GM06990 (cell line): Measurements from ENCODE around the gene HS3ST5.

Experiments used
- DNase-seq: peaks from one replicate; pipeline ENCODE4 v3.0.0-alpha.2; 2011; ENCODE audit not compliant: insufficient read length; ENCODE audit errors: extremely low read depth
- H3K27me3 ChIP-seq: replicated peaks from 2 replicates; pipeline ENCODE4 v1.6.0; 2011; ENCODE audit warnings: low read length; ENCODE audit not compliant: control insufficient read depth, insufficient read depth
- H3K36me3 ChIP-seq: 2 replicates; pipeline ENCODE4 v1.5.1; 2011; ENCODE audit warnings: low read length; ENCODE audit not compliant: control insufficient read depth, insufficient read depth
- H3K4me3 ChIP-seq: replicated peaks from 2 replicates; pipeline ENCODE4 v1.5.1; 2011; ENCODE audit warnings: low read depth, mild to moderate bottlenecking, control low read depth, low read length
- TF ChIP-seq, protein P1 (sequence below): IDR thresholded peaks from 2 replicates; pipeline ENCODE4 v1.5.1; 2011; ENCODE audit warnings: low read length, control low read depth, mild to moderate bottlenecking, inconsistent platforms; ENCODE audit not compliant: insufficient read depth, poor library complexity, severe bottlenecking

The HS3ST5 gene

DNA sequence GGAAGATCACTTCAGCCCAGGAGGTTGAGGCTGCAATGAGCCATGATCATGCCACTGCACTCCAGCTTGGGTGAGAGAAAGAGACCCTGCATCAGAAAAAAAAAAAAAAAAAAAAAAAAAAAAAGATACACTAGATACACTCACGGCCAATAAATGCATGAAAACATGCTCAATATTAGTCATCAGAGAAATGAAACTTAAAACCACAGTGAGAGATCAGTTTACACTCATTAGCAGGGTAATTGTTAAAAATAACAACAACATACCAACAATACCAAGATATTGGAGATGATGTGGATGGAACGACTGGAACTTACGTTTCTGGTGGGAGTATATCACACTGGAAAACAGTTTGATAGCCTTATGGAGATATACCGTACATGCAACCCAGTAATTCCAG, 29.9 kb downstream of the HS3ST5 start:
- H3K36me3 ChIP-seq, result no peaks in the 10 kb centered on the region
- TF ChIP-seq, protein P1, sequence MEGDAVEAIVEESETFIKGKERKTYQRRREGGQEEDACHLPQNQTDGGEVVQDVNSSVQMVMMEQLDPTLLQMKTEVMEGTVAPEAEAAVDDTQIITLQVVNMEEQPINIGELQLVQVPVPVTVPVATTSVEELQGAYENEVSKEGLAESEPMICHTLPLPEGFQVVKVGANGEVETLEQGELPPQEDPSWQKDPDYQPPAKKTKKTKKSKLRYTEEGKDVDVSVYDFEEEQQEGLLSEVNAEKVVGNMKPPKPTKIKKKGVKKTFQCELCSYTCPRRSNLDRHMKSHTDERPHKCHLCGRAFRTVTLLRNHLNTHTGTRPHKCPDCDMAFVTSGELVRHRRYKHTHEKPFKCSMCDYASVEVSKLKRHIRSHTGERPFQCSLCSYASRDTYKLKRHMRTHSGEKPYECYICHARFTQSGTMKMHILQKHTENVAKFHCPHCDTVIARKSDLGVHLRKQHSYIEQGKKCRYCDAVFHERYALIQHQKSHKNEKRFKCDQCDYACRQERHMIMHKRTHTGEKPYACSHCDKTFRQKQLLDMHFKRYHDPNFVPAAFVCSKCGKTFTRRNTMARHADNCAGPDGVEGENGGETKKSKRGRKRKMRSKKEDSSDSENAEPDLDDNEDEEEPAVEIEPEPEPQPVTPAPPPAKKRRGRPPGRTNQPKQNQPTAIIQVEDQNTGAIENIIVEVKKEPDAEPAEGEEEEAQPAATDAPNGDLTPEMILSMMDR, result no peak
- DNase-seq, result no peak
- H3K27me3 ChIP-seq, result no peaks in the 10 kb centered on the region
- no peak overlapping the region for H3K4me3 ChIP-seq

DNA sequence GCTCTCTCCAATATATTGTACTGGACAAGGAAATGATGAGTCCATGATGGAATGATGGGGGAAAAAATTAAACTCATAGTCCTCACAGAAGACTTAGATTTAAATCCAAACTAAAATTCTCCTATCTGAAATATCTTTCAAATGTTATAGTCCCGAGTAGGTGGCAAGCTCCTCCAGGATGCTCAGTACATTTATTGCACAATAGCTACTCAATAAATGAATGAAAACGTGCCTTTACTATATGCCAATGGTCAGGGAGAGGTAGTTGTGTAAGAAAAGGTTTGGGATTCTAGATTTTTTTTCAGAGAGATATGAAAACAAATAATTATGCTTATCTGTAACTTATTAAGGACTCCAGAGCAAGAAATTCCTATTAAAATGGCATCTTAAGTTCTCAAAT, 32.8 kb downstream of the HS3ST5 start:
- no peaks in the 10 kb centered on the region for H3K27me3 ChIP-seq
- no peak for DNase-seq
- TF ChIP-seq, protein P1, result no peak
- H3K4me3 ChIP-seq, result no peak overlapping the region
- H3K36me3 ChIP-seq, result no peaks in the 10 kb centered on the region

DNA sequence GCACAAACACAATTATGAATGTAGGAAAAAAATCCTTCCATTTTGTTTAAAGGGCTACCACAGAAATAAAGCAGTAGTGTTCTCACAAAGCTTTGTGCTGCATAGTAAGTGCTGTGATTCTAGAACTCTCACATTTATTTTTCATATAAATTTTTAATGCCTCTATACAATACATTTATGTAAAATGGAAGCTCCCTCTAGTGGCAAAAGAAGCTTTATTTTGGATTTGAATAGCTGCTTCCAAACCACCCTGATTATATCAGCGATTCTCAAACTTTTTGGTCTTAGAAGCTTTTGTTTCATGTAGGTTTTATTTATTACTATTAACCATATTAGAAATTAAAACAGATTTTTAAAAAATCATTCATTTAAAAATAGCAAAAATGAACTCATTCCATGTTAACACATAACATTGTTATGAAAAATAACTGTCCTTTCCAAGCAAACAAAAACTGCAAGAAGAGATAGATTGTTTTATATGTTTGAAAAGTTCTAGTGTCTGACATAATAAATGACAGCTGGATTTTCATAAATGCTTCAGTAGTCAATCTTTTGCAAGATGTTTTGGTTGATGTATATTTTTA, 38.4 kb downstream of the HS3ST5 start:
- H3K4me3 ChIP-seq, result no peak overlapping the region
- TF ChIP-seq, protein P1, result peak; percentile 35
- DNase-seq, result no peak
- no peaks in the 10 kb centered on the region for H3K36me3 ChIP-seq
- no peaks in the 10 kb centered on the region for H3K27me3 ChIP-seq

DNA sequence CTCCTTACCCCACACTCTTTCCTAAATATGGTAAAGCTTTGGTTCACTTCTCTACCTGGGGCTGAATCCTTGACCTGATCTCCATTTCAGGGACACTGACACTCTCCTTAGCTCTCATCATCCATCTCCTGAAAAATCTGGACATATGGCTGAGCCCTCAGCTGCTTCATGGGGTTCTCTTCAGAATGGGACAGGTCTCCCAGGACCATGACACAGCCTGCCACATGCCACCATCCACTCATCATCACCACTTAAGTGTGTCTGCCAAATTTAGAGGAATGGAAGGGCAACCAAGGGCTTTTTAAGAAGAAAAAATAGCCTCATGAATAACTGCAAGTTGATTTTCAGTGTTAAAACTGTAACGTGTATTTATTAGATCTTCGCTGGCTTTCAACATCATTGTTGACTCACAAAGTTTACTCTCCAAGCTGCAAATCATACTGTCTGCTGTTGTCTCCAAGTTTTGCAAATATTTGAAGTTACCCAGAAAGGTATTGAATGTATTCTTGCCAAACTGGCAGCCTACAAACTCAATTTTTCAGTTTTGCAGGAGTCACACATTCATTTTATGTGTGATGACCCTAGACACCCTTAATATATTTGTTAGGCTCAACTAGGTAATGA, 41.1 kb downstream of the HS3ST5 start:
- Histone ChIP-seq H3K4me3 (no peak overlapping the region), H3K27me3 (no peaks in the 10 kb centered on the region; the same call in 1 of the 2 replicates), H3K36me3 (no peaks in the 10 kb centered on the region)
- TF ChIP-seq, protein P1, result no peak
- no peak for DNase-seq

DNA sequence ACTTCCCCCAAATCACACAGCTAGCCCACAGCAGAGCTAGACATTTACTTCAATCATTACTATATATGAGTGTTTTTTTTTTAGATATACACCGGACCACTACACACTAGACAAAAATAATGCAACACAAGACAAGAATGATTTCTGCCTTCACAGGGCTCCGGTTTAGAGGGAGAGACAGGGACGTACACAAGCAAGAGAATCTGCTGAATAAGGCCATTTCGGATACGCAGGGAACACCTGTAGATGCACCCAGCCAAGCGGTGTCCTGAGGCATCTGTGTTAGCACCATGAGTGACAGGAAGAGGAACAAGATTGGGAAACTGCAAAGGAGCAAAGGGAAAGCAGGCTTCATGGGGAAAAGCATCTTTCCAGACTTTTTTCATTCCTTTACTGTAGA, 45.7 kb downstream of the HS3ST5 start:
- no peaks in the 10 kb centered on the region; the same call in 1 of the 2 replicates for H3K27me3 ChIP-seq
- no peaks in the 10 kb centered on the region for H3K36me3 ChIP-seq
- no peak overlapping the region for H3K4me3 ChIP-seq
- TF ChIP-seq, protein P1, result no peak
- no peak for DNase-seq
